Progenitor cell of endocrine pancreas (in vitro differentiated cells): ENCODE data around the gene PLPP2. TPM values are rescaled to one million over a fixed set of nuclear protein-coding genes. Genes with fewer than 3 reads are reported as not detected.

Experiments
- DNase-seq: peaks from one replicate; pipeline ENCODE4 v3.0.0; 2021; ENCODE audit warnings: low spot score; ENCODE audit not compliant: unreplicated experiment
- H3K27ac Mint-ChIP-seq: 2 replicates; pipeline ENCODE4 v1.8.0; 2021; ENCODE audit warnings: mild to moderate bottlenecking, moderate library complexity, mixed read lengths
- H3K27me3 Mint-ChIP-seq: 2 replicates; pipeline ENCODE4 v1.8.0; 2021; ENCODE audit warnings: mixed read lengths
- H3K36me3 Mint-ChIP-seq: 2 replicates; pipeline ENCODE4 v1.8.0; 2022; ENCODE audit warnings: mixed read lengths; ENCODE audit not compliant: insufficient read depth
- H3K4me1 Mint-ChIP-seq: 2 replicates; pipeline ENCODE4 v1.8.0; 2021; ENCODE audit warnings: low read depth, mixed read lengths
- H3K4me3 Mint-ChIP-seq: 2 replicates; pipeline ENCODE4 v1.8.0; 2021; ENCODE audit warnings: low read depth, mild to moderate bottlenecking, moderate library complexity, mixed read lengths
- H3K9me3 Mint-ChIP-seq: 2 replicates; pipeline ENCODE4 v1.8.0; 2021; ENCODE audit warnings: low read depth, mixed read lengths
- total RNA-seq: library from RNA; stranded (reverse); gene quantifications from 2 replicates; pipeline ENCODE4 v1.2.1, GENCODE V29; 2021
- TF ChIP-seq, protein P1 (sequence below): fragments of 200-600 bp; sonication (generic); IDR thresholded peaks from one replicate; pipeline ENCODE4 v1.5.0; 2021; ENCODE audit warnings: antibody characterized with exemption, mild to moderate bottlenecking; ENCODE audit not compliant: unreplicated experiment

The PLPP2 gene
- total RNA-seq, 1 donor from 2014 or later = 46.3 TPM

DNA sequence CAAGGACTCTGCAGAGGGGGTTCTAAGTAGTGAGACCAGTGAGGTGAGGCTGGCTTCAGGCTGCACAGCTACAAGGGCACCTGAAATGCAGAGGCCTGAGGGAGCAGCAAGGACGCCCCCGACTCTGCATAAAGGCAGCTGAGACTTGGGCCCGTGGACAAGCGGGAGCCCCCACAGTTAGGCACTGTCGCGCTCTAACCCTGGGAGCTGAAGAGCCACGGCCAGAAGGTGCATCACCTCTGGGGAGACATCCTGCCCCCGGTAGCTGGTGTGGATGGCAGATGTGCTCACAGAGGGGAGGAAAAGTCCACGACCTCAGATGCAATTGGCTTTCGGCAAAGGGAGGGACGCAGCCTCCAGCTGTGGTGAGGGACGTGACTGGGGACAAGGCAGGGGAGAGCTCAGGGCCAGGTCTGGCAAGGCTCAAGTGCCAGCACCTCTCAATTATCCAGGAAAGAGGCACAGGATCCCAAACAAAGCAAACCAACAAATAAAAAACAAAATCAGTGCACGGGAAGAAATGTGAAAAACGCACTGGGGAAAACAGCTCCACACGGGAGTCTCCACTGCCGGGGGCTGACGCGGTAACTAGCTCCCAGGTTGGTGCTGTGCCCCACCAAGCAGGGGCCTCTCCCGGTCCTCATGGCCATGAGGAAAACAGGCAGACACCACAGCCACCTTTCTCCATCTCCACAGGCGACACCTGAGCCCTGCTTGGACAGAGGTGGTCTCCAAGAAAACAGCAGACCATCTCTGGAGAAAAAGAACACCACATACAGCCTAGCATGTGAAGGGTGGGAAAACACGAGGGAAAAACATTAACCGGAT lies 23.0 kb upstream of the PLPP2 start:
- H3K4me3 Mint-ChIP-seq = no peak overlapping the region
- no peaks in the 10 kb centered on the region for H3K27me3 Mint-ChIP-seq
- no peak for DNase-seq
- H3K27ac Mint-ChIP-seq = no peak overlapping the region
- no peaks in the 10 kb centered on the region for H3K4me1 Mint-ChIP-seq
- TF ChIP-seq, protein P1, sequence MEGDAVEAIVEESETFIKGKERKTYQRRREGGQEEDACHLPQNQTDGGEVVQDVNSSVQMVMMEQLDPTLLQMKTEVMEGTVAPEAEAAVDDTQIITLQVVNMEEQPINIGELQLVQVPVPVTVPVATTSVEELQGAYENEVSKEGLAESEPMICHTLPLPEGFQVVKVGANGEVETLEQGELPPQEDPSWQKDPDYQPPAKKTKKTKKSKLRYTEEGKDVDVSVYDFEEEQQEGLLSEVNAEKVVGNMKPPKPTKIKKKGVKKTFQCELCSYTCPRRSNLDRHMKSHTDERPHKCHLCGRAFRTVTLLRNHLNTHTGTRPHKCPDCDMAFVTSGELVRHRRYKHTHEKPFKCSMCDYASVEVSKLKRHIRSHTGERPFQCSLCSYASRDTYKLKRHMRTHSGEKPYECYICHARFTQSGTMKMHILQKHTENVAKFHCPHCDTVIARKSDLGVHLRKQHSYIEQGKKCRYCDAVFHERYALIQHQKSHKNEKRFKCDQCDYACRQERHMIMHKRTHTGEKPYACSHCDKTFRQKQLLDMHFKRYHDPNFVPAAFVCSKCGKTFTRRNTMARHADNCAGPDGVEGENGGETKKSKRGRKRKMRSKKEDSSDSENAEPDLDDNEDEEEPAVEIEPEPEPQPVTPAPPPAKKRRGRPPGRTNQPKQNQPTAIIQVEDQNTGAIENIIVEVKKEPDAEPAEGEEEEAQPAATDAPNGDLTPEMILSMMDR = no peak
- H3K36me3 Mint-ChIP-seq = peaks cover 33% of the 10 kb centered on the region
- peaks cover 5% of the 10 kb centered on the region for H3K9me3 Mint-ChIP-seq

GRCh38 chr19:313169-313987 lies 22.2 kb upstream of the PLPP2 start:
- TF ChIP-seq, protein P1 = no peak
- no peaks in the 10 kb centered on the region for H3K4me1 Mint-ChIP-seq
- DNase-seq = no peak
- no peak overlapping the region for H3K27ac Mint-ChIP-seq
- H3K36me3 Mint-ChIP-seq = peaks cover 29% of the 10 kb centered on the region
- peaks cover 3% of the 10 kb centered on the region for H3K9me3 Mint-ChIP-seq
- no peaks in the 10 kb centered on the region for H3K27me3 Mint-ChIP-seq
- H3K4me3 Mint-ChIP-seq = no peak overlapping the region

GRCh38 chr19:311813-312261 lies 20.6 kb upstream of the PLPP2 start:
- H3K4me3 Mint-ChIP-seq = no peak overlapping the region
- H3K9me3 Mint-ChIP-seq = no peaks in the 10 kb centered on the region
- TF ChIP-seq, protein P1 = no peak
- no peak overlapping the region for H3K27ac Mint-ChIP-seq
- no peaks in the 10 kb centered on the region for H3K27me3 Mint-ChIP-seq
- no peaks in the 10 kb centered on the region for H3K4me1 Mint-ChIP-seq
- no peak for DNase-seq
- peaks cover 19% of the 10 kb centered on the region for H3K36me3 Mint-ChIP-seq

GRCh38 chr19:310781-311496 lies 19.7 kb upstream of the PLPP2 start:
- Mint-ChIP-seq H3K4me1 (no peaks in the 10 kb centered on the region), H3K9me3 (no peaks in the 10 kb centered on the region), H3K27ac (no peak overlapping the region), H3K27me3 (no peaks in the 10 kb centered on the region), H3K36me3 (peaks cover 14% of the 10 kb centered on the region), H3K4me3 (no peak overlapping the region)
- DNase-seq = no peak
- TF ChIP-seq, protein P1 = no peak

DNA sequence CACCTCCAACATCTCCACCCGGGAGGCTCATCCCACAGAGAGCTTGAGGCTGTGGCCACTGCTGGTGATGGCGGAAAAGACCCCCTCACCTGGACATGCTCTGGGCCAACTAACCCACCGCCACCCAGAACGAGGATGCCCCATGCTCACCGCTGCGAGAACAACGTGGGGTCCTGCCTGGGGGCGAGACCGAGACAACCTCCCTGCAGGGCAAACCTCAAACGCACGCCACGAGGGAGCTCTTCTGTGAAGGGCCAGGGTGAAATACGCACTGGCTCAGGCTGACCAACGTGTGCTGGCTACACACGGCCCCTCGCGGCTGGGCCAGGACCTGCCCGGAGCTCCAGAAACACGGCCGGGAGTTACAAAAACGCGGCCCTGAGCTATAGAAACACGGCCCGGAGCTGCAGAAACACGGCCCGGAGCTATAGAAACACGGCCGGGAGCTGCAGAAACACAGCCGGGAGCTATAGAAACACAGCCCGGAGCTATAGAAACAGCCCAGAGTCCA lies 19.0 kb upstream of the PLPP2 start:
- DNase-seq = no peak
- H3K36me3 Mint-ChIP-seq = peaks cover 6% of the 10 kb centered on the region
- no peaks in the 10 kb centered on the region for H3K9me3 Mint-ChIP-seq
- no peaks in the 10 kb centered on the region for H3K27me3 Mint-ChIP-seq
- no peak overlapping the region for H3K27ac Mint-ChIP-seq
- H3K4me1 Mint-ChIP-seq = no peaks in the 10 kb centered on the region
- H3K4me3 Mint-ChIP-seq = no peak overlapping the region
- TF ChIP-seq, protein P1 = no peak
